Spleen (tissue), 7 donors: ENCODE data around the gene POU2F3.

ENCODE experiments used
- CTCF ChIP-seq, 11 experiments: fragments of 200-600 bp in 7 of 11; fragments of 450-650 bp in 4 of 11; sonication (generic) in 4 of 11; IDR thresholded peaks in 8 of 11; conservative IDR thresholded peaks in 3 of 11; 1 replicate in 7 of 11; 2 replicates in 4 of 11; pipeline versions ENCODE4 v1.4.0 to v1.8.0; 2016 to 2021; ENCODE audit warnings: antibody characterized with exemption in 11 of 11, inconsistent platforms in 4 of 11, mild to moderate bottlenecking in 1 of 11
- POLR2A ChIP-seq, 3 donors: fragments of 450-650 bp; IDR thresholded peaks; one replicate each; pipeline ENCODE4 v1.5.1; 2017; ENCODE audit warnings: antibody characterized with exemption in 3 of 3, mild to moderate bottlenecking in 1 of 3
- POLR2AphosphoS5 ChIP-seq, 3 donors: sonication (generic); formaldehyde crosslinking; IDR thresholded peaks; one replicate each; pipeline ENCODE4 v1.5.1; 2017; ENCODE audit warnings: antibody characterized with exemption in 3 of 3
- donor health status: DM: no; HTN: no; CAD: no; lungs with moderate emphysema.
- donor health status: DM: no; HTN: no; CAD: no.
- donor health status: DM: no; HTN: no; CAD: no.

- TF ChIP-seq CTCF (IDR thresholded peaks at IDR 0.05 in 8 of 11, conservative IDR thresholded peaks at IDR 0.05 in 3 of 11) = no peak
- TF ChIP-seq POLR2A (IDR thresholded peaks at IDR 0.05) = no peak
- TF ChIP-seq POLR2AphosphoS5 (IDR thresholded peaks at IDR 0.05) = no peak
Observed at GRCh38 chr11:120268686-120269085, 28.7 kb downstream of the POU2F3 start.
